ENCODE measurements around the gene GOSR2.

DNA sequence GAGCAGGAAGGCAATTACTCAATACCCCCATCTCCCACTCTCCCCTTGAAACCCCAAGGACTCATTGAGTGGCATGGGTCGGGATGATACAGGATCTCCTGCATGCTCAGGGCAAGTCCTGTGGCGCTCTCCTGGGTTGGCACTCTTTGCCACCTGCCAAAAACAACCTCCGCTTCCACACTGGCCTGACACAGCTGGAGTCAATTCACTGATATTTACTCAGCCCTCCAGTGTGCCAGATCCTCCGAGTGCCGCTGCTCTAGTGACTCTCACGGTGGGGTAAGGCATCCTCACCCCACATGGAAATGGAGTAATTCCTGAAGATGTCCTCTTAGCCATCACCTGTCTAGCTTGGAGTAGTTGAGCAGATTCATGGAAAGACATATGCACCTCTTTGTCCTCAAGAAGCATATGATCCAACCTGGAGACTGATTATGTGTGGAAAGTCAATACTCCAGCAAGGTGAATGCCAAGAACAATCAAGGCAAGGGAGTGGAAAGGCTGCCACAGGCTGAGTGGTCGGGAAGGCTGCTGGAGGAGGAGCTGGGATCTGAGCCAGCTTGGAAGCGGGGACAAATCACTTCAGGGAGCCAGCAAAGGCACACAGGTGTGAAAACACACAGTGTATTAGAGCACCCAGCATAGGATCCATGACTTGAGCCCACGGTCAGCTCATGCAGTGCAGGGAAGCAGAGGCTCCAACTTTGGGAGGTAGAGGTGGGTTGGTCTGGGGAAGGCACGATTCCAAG is 12.6 kb upstream of the GOSR2 start:
- TF ChIP-seq BCL11A (IDR thresholded peaks at IDR 0.05; ENCODE audit: low read depth in 2 of 2, low read length in 2 of 2) (no peak), EGR1 (IDR thresholded peaks at IDR 0.05; ENCODE audit: borderline replicate concordance, low read depth, low read length) (no peak), CEBPB (IDR thresholded peaks at IDR 0.05; ENCODE audit: low read depth, low read length) (no peak), POLR2AphosphoS5 (IDR thresholded peaks at IDR 0.05; ENCODE audit: low read depth, low read length) (no peak), EZH2 (IDR thresholded peaks at IDR 0.05; ENCODE audit: low read depth, low read length, severe bottlenecking) (no peak), TAF1 (IDR thresholded peaks at IDR 0.05; ENCODE audit: low read depth, low read length) (no peak), GTF2F1 (IDR thresholded peaks at IDR 0.05; ENCODE audit: borderline replicate concordance, low read depth, low read length) (no peak)
- TF ChIP-seq, protein P1, sequence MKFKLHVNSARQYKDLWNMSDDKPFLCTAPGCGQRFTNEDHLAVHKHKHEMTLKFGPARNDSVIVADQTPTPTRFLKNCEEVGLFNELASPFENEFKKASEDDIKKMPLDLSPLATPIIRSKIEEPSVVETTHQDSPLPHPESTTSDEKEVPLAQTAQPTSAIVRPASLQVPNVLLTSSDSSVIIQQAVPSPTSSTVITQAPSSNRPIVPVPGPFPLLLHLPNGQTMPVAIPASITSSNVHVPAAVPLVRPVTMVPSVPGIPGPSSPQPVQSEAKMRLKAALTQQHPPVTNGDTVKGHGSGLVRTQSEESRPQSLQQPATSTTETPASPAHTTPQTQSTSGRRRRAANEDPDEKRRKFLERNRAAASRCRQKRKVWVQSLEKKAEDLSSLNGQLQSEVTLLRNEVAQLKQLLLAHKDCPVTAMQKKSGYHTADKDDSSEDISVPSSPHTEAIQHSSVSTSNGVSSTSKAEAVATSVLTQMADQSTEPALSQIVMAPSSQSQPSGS (IDR thresholded peaks at IDR 0.05; ENCODE audit: low read length), result no peak
- TF ChIP-seq, protein P2, sequence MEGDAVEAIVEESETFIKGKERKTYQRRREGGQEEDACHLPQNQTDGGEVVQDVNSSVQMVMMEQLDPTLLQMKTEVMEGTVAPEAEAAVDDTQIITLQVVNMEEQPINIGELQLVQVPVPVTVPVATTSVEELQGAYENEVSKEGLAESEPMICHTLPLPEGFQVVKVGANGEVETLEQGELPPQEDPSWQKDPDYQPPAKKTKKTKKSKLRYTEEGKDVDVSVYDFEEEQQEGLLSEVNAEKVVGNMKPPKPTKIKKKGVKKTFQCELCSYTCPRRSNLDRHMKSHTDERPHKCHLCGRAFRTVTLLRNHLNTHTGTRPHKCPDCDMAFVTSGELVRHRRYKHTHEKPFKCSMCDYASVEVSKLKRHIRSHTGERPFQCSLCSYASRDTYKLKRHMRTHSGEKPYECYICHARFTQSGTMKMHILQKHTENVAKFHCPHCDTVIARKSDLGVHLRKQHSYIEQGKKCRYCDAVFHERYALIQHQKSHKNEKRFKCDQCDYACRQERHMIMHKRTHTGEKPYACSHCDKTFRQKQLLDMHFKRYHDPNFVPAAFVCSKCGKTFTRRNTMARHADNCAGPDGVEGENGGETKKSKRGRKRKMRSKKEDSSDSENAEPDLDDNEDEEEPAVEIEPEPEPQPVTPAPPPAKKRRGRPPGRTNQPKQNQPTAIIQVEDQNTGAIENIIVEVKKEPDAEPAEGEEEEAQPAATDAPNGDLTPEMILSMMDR (IDR thresholded peaks at IDR 0.05; ENCODE audit: control extremely low read depth in 1 of 3, insufficient read depth in 1 of 3, low read depth in 1 of 3, low read length in 3 of 3), result no peak
